Measurements from ENCODE around the gene OR10P1.
"Not testable (repeated sequence)": the region's sequence is repeated elsewhere in the genome, so short reads cannot be mapped to it uniquely, and the experiment has no call there.

Gene OR10P1, protein sequence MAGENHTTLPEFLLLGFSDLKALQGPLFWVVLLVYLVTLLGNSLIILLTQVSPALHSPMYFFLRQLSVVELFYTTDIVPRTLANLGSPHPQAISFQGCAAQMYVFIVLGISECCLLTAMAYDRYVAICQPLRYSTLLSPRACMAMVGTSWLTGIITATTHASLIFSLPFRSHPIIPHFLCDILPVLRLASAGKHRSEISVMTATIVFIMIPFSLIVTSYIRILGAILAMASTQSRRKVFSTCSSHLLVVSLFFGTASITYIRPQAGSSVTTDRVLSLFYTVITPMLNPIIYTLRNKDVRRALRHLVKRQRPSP

DNA sequence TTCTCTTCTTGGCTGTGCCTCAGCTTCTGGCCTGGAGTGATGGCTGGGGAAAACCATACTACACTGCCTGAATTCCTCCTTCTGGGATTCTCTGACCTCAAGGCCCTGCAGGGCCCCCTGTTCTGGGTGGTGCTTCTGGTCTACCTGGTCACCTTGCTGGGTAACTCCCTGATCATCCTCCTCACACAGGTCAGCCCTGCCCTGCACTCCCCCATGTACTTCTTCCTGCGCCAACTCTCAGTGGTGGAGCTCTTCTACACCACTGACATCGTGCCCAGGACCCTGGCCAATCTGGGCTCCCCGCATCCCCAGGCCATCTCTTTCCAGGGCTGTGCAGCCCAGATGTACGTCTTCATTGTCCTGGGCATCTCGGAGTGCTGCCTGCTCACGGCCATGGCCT is at the start of gene OR10P1:
OR10P1 (plus strand) TSS at position 40 of the 400 bp plus-strand sequence; CDS start at position 40, 0 bp downstream.
- DNase-seq = no peak

DNA sequence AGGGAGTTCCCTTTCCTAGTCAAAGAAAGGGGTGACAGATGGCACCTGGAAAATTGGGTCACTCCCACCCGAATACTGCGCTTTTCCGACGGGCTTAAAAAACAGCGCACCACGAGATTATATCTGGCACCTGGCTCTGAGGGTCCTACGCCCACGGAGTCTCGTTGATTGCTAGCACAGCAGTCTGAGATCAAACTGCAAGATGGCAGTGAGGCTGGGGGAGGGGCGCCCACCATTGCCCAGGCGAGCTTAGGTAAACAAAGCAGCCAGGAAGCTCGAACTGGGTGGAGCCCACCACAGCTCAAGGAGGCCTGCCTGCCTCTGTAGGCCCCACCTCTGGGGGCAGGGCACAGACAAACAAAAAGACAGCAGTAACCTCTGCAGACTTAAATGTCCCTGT is 46.5 kb upstream of the OR10P1 start:
- not testable (repeated sequence) for DNase-seq

DNA sequence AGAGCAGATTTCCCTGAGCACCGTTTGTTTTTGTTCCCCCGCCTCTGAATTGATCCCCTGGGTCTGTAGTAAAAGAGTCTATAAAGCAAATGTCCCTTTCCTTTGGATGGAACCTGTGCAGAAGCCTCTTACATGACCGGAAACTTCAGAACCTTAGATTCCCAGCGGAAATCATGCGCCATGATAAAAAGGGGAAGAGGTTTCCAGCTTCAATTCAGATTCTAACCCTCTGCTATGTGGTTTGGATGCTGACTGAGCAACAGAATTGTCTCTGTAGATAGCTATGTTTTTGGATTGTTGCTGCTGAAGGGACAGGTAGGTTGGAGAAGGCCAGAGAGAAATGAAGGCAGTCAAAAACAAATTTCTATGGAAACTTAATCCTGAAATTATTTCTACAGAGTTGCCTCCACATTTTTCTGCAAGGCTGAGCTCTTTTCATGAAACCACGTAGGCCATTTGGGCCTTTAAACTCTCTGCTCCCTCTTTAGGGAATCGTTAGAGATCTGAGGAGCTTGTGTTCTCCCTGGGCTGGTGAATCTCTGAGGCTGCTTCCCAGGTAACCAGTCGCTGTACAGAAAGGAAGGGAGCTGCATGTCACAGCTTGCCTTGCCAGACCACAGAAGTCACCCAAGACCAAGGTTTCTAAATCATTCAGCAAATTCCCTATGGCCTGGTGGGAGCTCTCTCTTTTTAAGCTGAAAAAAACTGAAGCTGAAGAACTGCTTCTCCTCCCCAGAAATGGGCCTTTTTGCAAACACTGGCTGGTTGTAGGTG is 28.7 kb upstream of the OR10P1 start:
- DNase-seq = no peak

DNA sequence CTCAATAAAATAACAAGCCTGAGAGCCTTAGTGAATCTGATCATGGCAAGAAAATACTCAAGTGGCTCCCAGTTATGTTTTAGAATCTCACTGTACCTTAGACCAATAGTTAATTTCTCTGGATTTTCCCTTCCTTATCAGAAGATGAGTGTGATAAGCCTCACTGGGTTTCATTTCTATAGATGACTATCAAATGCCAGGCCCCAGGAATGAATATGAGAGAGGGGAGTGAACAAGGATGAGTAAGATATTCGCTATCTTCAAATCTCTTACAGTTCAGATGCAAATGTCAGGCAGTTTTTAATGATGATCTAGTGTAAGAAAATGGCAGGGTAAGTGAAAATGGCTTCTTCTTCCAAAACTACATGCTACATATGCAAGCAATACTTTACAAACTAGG is 26.1 kb upstream of the OR10P1 start:
- DNase-seq = no peak

DNA sequence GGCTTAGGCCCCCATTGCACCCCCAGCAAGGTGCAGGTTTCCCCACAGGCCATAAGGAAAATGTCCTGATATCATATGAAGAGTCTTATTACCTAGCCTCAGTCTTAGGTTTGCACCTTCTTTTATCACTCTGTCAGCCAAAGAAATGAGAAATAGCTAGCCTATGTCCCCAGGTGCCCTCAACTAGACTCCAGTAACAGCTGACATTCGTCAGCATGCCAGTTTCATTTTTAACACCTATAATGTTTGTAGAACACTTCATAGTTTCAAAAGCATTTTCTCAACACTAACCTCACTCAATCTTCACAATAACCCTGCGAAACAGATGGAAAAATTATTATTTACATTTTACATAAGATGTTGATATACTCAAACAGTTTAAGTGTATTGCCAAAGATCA is 24.0 kb upstream of the OR10P1 start:
- DNase-seq = no peak

DNA sequence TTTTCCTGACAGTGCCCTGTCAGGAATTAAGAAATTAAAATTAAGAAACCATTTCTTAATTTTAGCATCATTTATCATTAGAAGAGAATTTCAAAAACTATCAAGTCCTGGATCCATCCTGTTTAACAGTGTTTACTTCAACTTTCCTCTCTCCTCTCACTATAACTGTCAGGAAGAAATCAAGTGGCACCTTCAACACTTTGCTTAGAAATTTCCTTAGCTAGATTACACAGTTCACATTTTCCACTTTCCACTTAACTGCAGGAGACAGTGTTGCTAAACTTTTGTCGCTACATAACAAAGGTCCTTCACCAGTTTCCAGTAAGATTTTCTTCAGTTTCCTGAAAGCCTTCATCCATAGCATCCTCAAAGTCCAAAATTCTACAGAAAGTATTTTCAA is 21.9 kb upstream of the OR10P1 start:
- no peak for DNase-seq

DNA sequence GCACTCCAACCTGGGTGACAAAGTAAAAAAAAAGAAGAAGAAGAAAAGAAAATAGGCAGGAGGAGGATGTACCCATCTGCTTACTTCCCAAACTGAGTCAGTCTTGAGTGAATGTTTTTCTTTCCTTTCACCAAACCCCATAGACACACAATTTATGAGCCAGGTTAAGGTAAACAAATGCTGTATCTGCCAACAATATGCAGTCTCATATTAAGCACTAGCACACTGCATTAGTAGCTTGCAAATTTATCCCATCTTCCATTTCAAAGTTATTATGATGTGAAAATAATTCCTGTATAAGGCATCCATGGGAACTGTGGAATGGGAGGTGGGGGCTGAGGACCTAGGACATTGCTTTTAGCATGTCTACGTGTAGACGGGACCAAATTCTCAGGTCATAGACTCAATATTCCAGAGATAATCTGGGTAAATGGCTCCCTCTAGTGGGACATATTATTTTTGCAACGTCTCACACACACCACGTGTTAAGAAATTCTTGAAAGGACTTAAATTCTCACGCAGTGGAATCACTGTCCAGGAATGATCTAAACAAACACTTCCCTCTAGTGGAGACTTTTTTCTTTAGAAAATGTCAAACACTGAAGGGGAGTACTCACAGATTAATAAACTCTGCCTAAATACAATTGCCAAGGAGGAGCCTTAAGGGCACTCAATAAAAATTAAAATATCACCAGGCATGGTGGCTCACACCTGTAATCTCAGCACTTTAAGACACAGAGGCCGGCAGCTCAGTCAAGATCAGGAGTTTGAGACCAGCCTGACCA is 17.1 kb upstream of the OR10P1 start:
- peak; percentile 10 for DNase-seq

DNA sequence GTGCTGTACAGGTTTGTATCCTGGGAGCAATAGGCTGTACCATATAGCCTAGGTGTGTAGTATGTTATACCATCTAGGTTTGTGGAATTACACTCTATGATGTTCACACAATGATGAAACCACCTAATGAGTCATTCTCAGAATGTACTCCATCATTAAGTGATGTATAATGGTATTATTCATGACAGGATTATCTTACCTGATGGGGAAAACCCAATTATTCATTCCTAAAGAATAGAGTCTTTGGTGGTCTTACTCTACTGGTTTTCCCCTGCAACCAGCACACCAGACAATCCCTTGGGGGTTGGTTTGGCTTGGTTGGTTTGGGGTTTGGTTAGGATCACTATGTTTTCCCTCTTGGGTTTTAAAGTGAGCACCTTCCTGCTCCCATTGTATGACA is 12.6 kb upstream of the OR10P1 start:
- no peak for DNase-seq

DNA sequence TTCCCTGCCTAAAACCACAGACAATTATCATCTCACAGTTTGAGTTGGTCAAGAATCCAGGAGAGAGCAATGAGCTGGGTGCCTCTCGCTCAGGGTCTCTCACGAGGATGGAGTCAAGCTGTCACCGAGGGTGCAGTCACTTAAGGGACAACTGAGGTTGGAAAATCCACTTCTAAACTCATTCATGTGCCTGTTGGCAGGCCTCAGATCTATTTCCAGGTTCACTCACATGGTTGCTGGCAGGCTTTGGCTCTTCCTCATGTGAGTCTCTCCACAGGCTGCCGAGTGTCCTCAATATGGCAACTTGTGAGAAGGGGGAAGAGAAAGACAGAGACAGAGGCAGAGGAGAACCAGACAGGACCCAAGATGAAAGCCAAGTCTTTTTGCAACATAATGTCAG is 10.5 kb upstream of the OR10P1 start:
- no peak for DNase-seq

DNA sequence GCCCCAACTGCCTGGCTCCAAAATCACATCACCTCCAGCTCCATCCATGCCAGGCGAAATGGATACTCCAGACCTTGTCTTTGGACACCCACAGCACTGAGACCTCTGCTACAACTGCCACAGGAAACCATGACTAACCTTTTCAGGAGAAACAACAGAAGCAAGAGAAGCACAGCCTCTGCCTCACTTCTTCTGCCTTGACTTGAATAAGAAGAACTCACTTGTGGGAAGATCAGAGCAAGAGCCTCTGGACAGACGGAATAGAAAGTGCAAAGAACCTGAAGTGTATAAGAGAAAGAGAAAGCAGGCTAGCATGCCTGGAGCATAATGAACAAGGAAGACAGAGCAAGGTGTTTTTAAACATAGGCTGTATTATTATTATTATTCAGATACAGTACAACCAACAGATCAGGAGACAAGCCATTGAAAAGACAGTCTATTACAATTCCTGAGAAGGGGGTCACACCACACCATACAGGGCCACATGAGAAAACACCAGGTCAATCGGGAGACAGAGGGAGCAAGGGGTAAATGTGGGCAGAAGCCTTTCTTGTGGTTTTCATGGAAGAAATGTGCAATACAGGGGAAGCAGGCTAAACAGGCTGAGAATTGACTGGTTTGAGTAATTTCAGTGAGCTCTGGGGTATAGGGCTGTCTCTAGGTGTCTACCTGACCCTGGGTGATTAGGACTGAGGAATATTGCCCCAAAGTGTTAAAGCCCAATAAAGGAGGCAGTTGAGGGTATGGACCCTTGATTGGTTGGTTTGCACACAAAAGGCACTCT is 7.4 kb upstream of the OR10P1 start:
- DNase-seq = no peak

DNA sequence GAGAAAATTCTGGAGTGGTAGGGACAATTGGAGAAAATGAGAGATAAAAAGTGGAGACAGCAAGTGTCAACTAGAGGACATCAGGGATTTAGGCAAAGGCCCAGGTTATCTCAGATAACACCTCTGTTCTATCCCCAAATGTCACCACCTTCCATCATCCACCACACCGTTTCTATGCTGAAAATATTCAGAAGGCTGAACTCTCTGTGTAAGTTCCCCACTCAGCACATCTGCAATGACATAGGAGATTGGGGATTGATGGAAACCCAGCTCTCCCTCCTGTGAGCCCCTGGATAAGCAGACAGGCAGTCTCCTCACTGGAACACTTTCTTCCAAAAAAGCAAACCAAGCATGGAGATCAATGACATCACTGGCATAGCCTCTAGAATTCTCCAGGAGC is 5.6 kb upstream of the OR10P1 start:
- DNase-seq = no peak

DNA sequence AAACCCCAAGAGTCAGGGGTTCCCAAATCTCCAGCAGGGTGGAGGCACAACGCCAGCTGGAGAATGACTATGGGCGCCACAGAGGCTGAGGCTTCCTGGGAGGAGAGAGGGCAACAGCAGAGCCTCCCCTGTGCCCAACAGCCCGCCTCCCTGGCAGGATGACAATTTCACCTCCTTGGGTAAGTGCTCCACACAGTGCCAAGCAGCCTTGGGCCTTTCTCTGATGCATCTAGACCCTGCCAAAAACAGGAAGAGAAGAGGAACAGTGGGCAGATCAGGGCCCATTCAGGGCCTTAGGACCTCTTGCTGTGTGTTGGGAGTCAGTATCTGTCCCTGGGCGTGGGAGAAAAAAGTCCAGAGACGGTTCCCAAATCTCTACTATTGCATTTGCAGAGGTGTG is 5.0 kb upstream of the OR10P1 start:
- no peak for DNase-seq

DNA sequence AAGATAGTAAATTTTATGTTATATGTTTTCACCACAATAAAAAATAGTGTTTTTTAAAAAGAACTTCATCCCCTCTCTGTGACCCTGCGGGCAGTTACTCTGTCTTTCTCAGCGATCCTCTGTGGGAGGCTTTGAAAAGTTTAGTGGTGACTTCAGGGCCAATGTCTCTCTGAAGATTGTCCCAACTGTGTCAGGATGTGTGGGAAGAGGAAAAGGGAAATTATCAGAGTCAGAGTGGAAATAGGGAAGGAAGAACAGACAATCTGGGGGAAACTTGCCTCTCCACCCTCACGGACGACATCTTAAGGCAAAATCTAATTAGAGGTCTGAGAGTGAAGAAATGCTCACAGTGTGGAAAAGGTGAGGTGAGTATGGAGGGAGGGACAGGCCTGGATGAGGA is 3.5 kb upstream of the OR10P1 start:
- no peak for DNase-seq

DNA sequence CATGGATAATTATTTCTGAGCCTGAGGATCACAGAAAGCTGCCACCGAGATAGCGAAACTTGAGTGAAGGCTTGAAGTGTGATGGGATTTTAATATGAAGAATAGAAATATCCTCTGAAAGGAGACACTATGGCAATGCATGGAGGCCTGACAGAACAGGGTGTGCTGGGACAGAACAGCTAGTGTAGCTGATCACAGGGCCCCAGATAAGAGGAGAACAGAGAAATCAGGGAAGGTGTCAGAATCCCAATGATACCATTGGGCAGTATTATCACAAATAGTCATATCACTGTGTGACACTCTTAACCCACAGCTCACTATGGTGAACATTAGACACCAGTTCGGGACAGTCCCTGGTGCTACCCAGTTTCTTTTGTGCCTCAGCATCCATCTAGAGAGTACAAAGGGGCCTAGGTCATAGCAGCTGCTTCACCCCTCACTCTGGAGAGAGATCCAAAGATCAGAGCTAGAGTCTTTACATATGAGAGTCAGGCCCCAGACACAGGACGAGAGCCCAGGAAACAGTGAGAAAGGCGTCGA is 506 bp upstream of the OR10P1 start:
- DNase-seq = no peak

DNA sequence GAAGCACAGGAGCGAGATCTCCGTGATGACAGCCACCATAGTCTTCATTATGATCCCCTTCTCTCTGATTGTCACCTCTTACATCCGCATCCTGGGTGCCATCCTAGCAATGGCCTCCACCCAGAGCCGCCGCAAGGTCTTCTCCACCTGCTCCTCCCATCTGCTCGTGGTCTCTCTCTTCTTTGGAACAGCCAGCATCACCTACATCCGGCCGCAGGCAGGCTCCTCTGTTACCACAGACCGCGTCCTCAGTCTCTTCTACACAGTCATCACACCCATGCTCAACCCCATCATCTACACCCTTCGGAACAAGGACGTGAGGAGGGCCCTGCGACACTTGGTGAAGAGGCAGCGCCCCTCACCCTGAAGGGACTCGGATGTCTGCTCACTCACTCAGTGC is 775 bp downstream of the OR10P1 start:
- peak; percentile 40 for DNase-seq

DNA sequence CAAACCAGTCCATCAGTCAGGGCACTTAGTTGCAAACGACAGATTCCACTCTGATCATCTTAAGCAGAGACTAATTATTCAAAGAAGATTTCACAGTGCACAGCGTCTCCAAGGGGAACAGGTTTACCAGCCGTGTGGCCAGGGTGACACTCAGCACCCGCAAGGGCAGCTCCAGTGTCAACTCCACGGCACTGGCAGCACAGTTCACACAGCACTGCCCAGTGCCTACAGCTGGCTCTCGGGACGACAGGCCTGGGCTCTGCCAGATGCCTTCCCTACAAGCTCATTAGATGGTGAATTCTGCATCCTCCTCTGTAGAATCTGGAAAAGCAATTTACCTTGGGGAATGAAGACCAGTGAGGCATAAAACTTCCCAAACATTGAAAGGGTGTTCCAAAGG is 4.9 kb downstream of the OR10P1 start:
- DNase-seq = no peak

DNA sequence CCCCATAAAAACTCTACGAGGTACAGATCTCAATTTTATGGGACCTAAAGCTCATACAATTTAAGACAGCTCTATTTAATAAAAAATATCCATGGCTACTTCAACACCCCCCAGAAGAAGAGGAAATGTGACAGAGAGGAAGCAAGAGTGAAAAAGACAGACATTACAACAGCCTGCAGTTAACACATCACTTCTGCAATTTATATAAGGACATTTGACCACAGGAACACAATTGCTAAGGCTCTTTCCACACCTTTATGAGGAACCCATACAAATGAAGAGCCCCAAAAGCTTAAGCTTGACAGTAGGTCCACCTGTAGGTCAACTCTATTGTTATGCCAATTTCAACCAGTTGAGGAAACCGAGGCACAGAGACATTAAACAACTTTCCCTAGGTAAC is 5.6 kb downstream of the OR10P1 start:
- DNase-seq = no peak

DNA sequence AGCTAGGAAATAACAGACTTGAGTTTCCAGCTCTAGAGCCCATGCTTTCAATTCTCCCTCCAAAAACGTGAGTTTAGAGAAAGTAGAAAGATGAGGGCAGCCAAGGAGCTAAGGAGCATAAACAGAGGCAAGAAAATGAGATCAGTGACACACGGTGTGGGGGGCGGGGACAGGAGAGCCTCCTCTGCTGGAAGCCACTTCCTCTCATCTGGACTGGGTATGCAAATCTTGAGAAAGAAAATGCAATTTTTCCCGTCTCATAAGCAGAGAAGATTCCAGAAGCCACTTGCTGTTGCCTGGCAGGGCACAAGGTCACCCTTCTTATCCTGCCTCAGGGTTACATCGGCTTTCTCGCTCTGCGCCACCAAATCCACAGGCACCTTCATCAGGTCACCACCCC is 6.0 kb downstream of the OR10P1 start:
- DNase-seq = peak; percentile 13

DNA sequence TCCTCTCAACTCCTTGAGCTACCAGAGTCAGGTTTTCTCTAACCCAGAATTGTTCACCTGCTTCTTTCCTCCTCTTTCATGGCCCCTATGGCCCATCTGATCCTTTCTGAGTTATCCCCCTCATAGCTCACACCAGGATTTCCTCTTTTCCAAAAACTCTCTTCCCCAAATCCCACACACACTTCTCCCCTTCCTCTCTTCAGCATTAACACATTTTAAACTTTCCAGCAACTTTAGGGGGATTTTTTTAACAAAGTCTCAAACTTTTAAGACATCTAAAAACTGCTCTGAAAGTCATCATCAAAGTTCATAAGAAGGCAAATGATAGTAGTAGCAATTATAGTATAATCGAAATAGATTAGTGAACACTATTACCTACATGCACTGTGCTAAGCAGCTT is 7.9 kb downstream of the OR10P1 start:
- no peak for DNase-seq

DNA sequence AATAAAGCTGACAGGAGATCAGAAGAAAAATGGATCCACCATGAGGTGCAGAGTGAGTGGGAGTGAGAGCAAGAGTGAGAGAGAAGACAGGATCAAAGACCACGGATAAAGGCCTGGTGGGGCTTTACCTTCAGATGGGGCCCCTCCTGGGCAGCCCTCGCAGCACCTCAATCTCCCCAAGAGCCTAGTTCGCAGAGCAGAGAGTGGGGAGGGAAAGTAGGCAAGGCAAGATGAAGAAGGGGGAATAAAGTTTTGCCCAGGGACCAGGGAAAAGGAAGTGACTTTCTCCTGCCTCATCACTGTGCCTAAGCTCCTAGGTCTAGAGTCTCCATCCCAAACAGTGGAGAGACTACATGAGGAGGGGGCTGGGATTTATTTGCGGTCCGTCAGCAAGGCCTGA is 10.3 kb downstream of the OR10P1 start:
- no peak for DNase-seq

DNA sequence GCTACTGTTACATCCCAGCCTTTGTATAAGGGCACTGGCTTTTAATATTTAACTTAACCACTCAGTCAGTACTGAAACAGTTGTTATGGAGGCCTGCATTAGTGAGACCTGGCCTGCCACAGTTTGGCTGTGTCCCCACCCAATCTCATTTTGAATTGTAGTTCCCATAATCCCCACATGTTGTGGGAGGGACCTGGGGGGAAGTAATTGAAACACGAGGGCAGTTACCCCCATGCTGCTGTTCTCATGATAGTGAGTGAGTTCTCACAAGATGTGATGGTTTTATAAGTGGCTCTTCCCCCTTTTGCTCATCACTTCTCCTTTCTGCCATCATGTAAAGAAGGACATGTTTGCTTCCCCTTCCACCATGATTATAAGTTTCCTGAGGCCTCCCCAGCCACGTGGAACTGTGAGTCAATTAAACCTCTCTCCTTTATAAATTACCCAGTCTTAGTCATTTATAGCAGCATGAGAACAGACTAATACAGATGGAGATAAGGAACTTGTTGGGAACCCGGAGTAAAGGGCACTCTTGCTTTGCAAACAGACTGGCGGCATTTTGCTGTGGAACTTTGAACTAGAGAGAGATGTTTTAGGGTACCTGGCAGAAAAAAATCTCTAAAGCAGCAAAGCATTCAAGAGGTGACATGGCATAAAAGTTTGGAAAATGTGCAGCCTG is 14.1 kb downstream of the OR10P1 start:
- not testable (repeated sequence) for DNase-seq

DNA sequence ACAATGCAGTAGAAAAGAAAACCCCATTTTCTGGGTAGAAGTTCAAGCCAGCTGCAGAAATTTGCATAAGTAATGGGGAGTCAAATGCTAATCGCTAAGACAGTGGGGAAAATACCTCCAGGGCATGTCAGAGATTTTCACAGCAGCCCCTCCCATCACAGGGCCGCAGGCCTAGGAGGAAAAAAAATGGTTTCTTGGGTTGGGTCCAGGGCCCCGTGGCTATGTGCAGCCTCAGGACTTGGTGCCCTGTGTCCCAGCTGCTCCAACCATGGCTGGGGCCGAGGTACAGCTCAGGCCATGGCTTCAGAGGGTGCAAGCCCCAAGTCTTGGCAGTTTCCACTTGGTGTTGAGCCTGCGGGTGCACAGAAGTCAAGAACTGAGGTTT is 14.6 kb downstream of the OR10P1 start:
- DNase-seq = no peak

Data from activated naive CD4-positive, alpha-beta T cell treated with Interleukin-2 at 50 U/mL for 16 hours (primary cell).